Measurements from ENCODE around the gene PTPRE.

The PTPRE gene

GRCh38 chr10:128007056-128007455, 100.2 kb downstream of the PTPRE start:
- no peak for FAIRE-seq

- FAIRE-seq: no peak
Measured at GRCh38 chr10:128007971-128008370, 101.1 kb downstream of the PTPRE start.

- FAIRE-seq: no peak
Measured at GRCh38 chr10:128008521-128009250, 101.8 kb downstream of the PTPRE start.

GRCh38 chr10:128009372-128010126, 102.6 kb downstream of the PTPRE start:
- no peak for FAIRE-seq

GRCh38 chr10:128011059-128011979, 104.4 kb downstream of the PTPRE start:
- peak; percentile 3 for FAIRE-seq

GRCh38 chr10:128013626-128014025, 106.7 kb downstream of the PTPRE start:
- no peak for FAIRE-seq

GRCh38 chr10:128014236-128014635, 107.3 kb downstream of the PTPRE start:
- FAIRE-seq: no peak

GRCh38 chr10:128016423-128017060, 109.6 kb downstream of the PTPRE start:
- FAIRE-seq: no peak

- FAIRE-seq: no peak
Measured at GRCh38 chr10:128017822-128018221, 110.9 kb downstream of the PTPRE start.

GRCh38 chr10:128018236-128018635, 111.3 kb downstream of the PTPRE start:
- FAIRE-seq: no peak

- no peak for FAIRE-seq
Measured at GRCh38 chr10:128018691-128019090, 111.8 kb downstream of the PTPRE start.

- no peak for FAIRE-seq
Measured at GRCh38 chr10:128022261-128023196, 115.6 kb downstream of the PTPRE start.

- FAIRE-seq: no peak
Measured at GRCh38 chr10:128024426-128024825, 117.5 kb downstream of the PTPRE start.

GRCh38 chr10:128025437-128025836, 118.5 kb downstream of the PTPRE start:
- no peak for FAIRE-seq

- FAIRE-seq: no peak
Measured at GRCh38 chr10:128025951-128026350, 119.0 kb downstream of the PTPRE start.

GRCh38 chr10:128026615-128027300, 119.9 kb downstream of the PTPRE start:
- no peak for FAIRE-seq

- no peak for FAIRE-seq
Measured at GRCh38 chr10:128027306-128027705, 120.4 kb downstream of the PTPRE start.

- no peak for FAIRE-seq
Measured at GRCh38 chr10:128027822-128028507, 121.1 kb downstream of the PTPRE start.

- no peak for FAIRE-seq
Measured at GRCh38 chr10:128028508-128029289, 121.8 kb downstream of the PTPRE start.

- FAIRE-seq: no peak
Measured at GRCh38 chr10:128029290-128029651, 122.4 kb downstream of the PTPRE start.
